ENCODE results near the gene SNRPD2. TPM values are rescaled to one million over a fixed set of nuclear protein-coding genes. Genes with fewer than 3 reads are reported as not detected.

The SNRPD2 gene
- total and polyA plus RNA-seq, 2 of the 8 experiments (the other 6 are each of a cell fraction or from before 2014, with no cell fraction given) = 645 to 759 TPM

DNA sequence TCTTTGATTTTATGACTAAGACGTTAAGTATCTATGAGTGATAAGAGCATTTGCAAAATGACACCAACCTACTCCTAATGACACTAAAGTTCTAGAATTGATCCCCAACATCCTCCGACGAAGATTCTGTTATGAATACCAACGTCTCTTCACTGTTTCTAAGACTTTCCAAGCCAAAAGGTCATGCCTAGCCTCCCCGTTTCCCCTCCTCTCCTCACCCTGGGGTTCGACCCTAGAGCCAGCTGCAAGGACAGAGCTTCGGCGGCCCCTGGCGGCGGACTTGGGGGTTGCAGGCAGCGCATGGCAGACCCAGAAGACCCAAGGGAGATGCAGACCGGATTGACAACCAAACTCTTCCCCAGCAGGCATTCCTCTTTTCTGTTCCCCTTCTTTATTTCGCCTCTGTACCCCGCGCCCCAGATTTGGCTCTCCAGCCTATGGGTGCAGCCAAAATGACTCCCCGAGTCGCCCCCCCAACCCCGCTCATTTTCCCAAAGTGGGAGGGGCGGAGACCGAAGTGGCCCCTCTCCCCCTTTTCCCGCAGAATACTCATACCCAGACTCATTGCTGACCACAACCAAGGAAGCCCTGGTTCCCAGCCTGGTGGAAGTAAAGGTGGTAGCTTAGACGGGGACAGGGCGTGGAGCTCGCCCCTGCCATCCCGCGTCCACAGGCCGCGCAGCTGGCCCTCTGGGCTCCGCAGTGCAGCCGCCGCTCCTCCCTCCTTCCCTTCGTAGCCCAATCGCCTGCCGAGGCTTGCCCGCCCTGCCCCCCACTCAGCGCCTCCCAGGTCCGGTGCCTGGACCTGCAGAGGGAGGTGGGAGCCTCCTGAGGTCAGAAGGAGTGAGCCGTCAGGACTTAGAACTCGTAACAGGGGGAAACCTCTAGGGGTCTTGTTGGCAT lies 48.5 kb downstream of the SNRPD2 start:
- H3K36me3 ChIP-seq (ENCODE audit: control insufficient read depth in 2 of 4, insufficient read depth in 4 of 4, low read length in 3 of 4) = no peaks in the 10 kb centered on the region
- H3K18ac ChIP-seq (ENCODE audit: extremely low read depth, low read length) = peak overlapping the region; percentile 35; the same call in 1 of the 2 replicates
- H3K27ac ChIP-seq (ENCODE audit: low read depth, low read length) = no peak overlapping the region
- H3K4me2 ChIP-seq (ENCODE audit: insufficient read depth in 1 of 2, low read depth in 2 of 2, low read length in 2 of 2) = peak overlapping the region; percentile 43 to 77
- FAIRE-seq (no peak), DNase-seq (ENCODE audit: low read depth in 1 of 2, low spot score in 2 of 2) (peak in 1 of 2 experiments; percentile 99)
- peak overlapping the region; percentile 24; the same call in 1 of the 2 replicates for H2AFZ ChIP-seq (ENCODE audit: low read length)
- H3K9me3 ChIP-seq (ENCODE audit: insufficient read depth in 2 of 2, low read depth in 1 of 2, low read length in 1 of 2) = no peaks in the 10 kb centered on the region; a peak in 1 of 4 replicates
- no peak overlapping the region for H2BK20ac ChIP-seq (ENCODE audit: low read length)
- peaks cover 6 to 30% (median 17%) of the 10 kb centered on the region in 4 experiments for H3K4me1 ChIP-seq (replicated peaks in 1 of 4; ENCODE audit: control insufficient read depth in 3 of 4, insufficient read depth in 4 of 4, low read length in 3 of 4)
- peak overlapping the region; percentile 55; the same call in 1 of the 2 replicates for H2BK5ac ChIP-seq (ENCODE audit: low read depth, low read length)
- no peak overlapping the region for H4K91ac ChIP-seq (replicated peaks; ENCODE audit: insufficient read length, low read length)
- no peak overlapping the region for H2BK12ac ChIP-seq (ENCODE audit: low read depth, low read length)
- H3K23me2 ChIP-seq (ENCODE audit: low read depth, low read length) = peaks cover 15% of the 10 kb centered on the region
- no peak overlapping the region for H4K5ac ChIP-seq (ENCODE audit: insufficient read length, low read depth, low read length)
- CTCF ChIA-PET (ENCODE audit: partially characterized antibody) = interaction anchor here (0.6 to 8.4 kb wide), 48 partner anchors 8 to 689 kb away, joined by 3 to 135 read pairs (median 6); partner anchors contain the start of genes DMWD, FOSB, GIPR and GPR4
- H4K20me1 ChIP-seq (replicated peaks in 1 of 2; ENCODE audit: control insufficient read depth in 1 of 2, insufficient read depth in 2 of 2, low read length in 2 of 2) = no peaks in the 10 kb centered on the region
- WGBS, 2 experiments (ENCODE audit: extremely low coverage in 1 of 2, insufficient coverage in 1 of 2, insufficient read length in 1 of 2, insufficient replicate concordance in 2 of 2, low coverage in 1 of 2, low lambda C conversion rate in 2 of 2, missing lambda C conversion rate in 1 of 2) = 5% methylated on average over 32 of the region's 39 CpGs; no CpG with 5 or more reads in 1 of the 2 experiments
- no peak overlapping the region for H2BK120ac ChIP-seq (replicated peaks; ENCODE audit: low read depth, low read length)
- no peak overlapping the region for H2AK5ac ChIP-seq (ENCODE audit: low read depth, low read length)
- H3K4me3 ChIP-seq (ENCODE audit: extremely low read depth in 1 of 4, insufficient read depth in 2 of 4, low read depth in 3 of 4, low read length in 4 of 4) = peak overlapping the region; percentile 34 to 89 (median 70)
- no peak overlapping the region for H3K23ac ChIP-seq (ENCODE audit: insufficient read length)
- no peaks in the 10 kb centered on the region for H3K79me2 ChIP-seq (ENCODE audit: control insufficient read depth in 1 of 2, insufficient read depth in 2 of 2, low read length in 2 of 2)
- POLR2A ChIA-PET (ENCODE audit: partially characterized antibody) = interaction anchor here (0.7 to 4.1 kb wide), 13 partner anchors 9 to 135 kb away, joined by 3 to 33 read pairs (median 5); partner anchors contain the start of genes QPCTL and SNRPD2
- H4K8ac ChIP-seq (ENCODE audit: extremely low read depth, insufficient read depth, low read length) = no peak overlapping the region
- no peaks in the 10 kb centered on the region for H3K79me1 ChIP-seq (ENCODE audit: low read depth, low read length)
- H3K14ac ChIP-seq (ENCODE audit: insufficient read length) = no peak overlapping the region
- no peak overlapping the region for H3K56ac ChIP-seq (replicated peaks; ENCODE audit: insufficient read length, low read depth, low read length)
- no peak overlapping the region; the same call in 1 of the 2 replicates for H2BK15ac ChIP-seq (ENCODE audit: low read length)
- H3K27me3 ChIP-seq (replicated peaks in 1 of 4; ENCODE audit: control insufficient read depth in 3 of 4, extremely low read depth in 1 of 4, insufficient read depth in 3 of 4, low read length in 3 of 4) = peaks cover 0 to 6% (median 2%) of the 10 kb centered on the region in 4 experiments; a peak in 4 of 7 replicates
- H3K4ac ChIP-seq (replicated peaks; ENCODE audit: insufficient read length, low read depth, low read length) = no peak overlapping the region
- no peak overlapping the region for H3K9ac ChIP-seq (replicated peaks in 1 of 4; ENCODE audit: extremely low read depth in 1 of 4, low read depth in 3 of 4, low read length in 3 of 4)
- no peak for TF ChIP-seq TAF7 (optimal IDR thresholded peaks at IDR 0.05; ENCODE audit: borderline replicate concordance, low read depth, low read length)
- no peak for TF ChIP-seq CTBP2 (IDR thresholded peaks at IDR 0.05; ENCODE audit: borderline replicate concordance, insufficient read depth, insufficient read length, low read length)

All from H1 (cell line).